GM12872 (cell line): ENCODE measurements around the gene PTPRC.

Experiments
- CTCF ChIP-seq: IDR thresholded peaks from 3 replicates; pipeline ENCODE4 v1.5.1; 2011; ENCODE audit warnings: low read depth, mild to moderate bottlenecking, low read length, moderate library complexity; ENCODE audit not compliant: insufficient read depth

Gene PTPRC

GRCh38 chr1:198623752-198624647 is 14.8 kb upstream of the PTPRC start:
- TF ChIP-seq CTCF = no peak

GRCh38 chr1:198624648-198624980 is 14.2 kb upstream of the PTPRC start:
- TF ChIP-seq CTCF = no peak

GRCh38 chr1:198627436-198628066 is 11.3 kb upstream of the PTPRC start:
- TF ChIP-seq CTCF = no peak

- TF ChIP-seq CTCF = no peak
Observed at GRCh38 chr1:198628067-198628455, 10.8 kb upstream of the PTPRC start.

- TF ChIP-seq CTCF = no peak
Observed at GRCh38 chr1:198629610-198630009, 9.2 kb upstream of the PTPRC start.

GRCh38 chr1:198630863-198631262 is 8.0 kb upstream of the PTPRC start:
- TF ChIP-seq CTCF = no peak

GRCh38 chr1:198631292-198631691 is 7.5 kb upstream of the PTPRC start:
- TF ChIP-seq CTCF = no peak
